Loucy (cell line): ENCODE data around the gene AUP1.

Source experiments
- CTCF ChIP-seq: fragments of 200-600 bp; sonication (generic); conservative IDR thresholded peaks from 2 replicates; pipeline ENCODE4 v1.5.1; 2014; ENCODE audit warnings: mild to moderate bottlenecking, antibody characterized with exemption, low read length
- EZH2phosphoT487 ChIP-seq: fragments of 200-600 bp; IDR thresholded peaks from 2 replicates; pipeline ENCODE4 v1.6.1; 2018; ENCODE audit warnings: antibody characterized with exemption, mild to moderate bottlenecking, moderate library complexity, borderline replicate concordance

GRCh38 chr2:74562126-74562775, 32.7 kb upstream of the AUP1 start:
- no peak for TF ChIP-seq CTCF
- TF ChIP-seq EZH2phosphoT487, result no peak
